Hepatocyte (in vitro differentiated cells): ENCODE data around the gene SPOCD1.

Experiments used
- EZH2 ChIP-seq: fragments of 200-600 bp; sonication (generic); IDR thresholded peaks from 2 replicates; pipeline ENCODE4 v1.6.1; 2016; ENCODE audit warnings: antibody characterized with exemption, mild to moderate bottlenecking, borderline replicate concordance
- TF ChIP-seq, protein P1 (sequence below): fragments of 200-600 bp; sonication (generic); IDR thresholded peaks from 2 replicates; pipeline ENCODE4 v1.5.1; 2016; ENCODE audit warnings: antibody characterized with exemption, mild to moderate bottlenecking; ENCODE audit not compliant: poor library complexity

DNA sequence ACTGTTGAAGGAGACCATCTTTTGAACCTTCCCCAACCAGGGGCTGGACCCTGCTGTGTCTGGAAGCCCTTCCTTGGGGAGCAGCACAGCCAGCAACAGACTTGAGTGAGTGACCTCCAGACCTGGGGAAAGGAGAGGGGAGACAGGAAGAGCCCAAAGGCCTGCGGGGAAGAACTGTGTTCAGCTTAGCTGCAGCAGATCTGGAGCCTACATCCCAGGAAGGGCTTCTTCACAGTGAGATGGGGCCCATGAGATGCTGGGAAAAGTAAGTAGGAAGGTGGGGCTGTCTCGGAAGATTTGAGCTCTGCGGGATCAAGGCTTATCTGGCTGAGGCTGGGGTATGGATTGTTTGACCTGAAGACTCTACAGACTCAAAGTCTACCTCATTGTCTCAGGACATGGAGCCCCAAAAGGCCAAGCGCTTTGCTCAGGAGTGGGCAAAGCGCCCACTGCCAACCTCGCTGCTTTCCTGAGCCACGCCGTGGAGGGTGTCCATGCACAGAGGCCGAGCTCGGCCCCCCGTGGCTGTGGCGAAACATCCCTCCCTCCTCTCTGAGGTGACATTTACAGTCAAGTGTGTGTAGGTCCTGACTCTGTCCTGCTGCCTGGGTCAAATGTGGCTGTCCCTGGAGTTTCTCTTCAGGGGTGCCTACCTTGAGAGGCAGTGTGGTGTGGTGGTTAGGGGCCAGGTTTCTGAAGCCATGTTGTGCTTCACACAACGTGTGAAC, 24.5 kb downstream of the SPOCD1 start:
- TF ChIP-seq, protein P1, sequence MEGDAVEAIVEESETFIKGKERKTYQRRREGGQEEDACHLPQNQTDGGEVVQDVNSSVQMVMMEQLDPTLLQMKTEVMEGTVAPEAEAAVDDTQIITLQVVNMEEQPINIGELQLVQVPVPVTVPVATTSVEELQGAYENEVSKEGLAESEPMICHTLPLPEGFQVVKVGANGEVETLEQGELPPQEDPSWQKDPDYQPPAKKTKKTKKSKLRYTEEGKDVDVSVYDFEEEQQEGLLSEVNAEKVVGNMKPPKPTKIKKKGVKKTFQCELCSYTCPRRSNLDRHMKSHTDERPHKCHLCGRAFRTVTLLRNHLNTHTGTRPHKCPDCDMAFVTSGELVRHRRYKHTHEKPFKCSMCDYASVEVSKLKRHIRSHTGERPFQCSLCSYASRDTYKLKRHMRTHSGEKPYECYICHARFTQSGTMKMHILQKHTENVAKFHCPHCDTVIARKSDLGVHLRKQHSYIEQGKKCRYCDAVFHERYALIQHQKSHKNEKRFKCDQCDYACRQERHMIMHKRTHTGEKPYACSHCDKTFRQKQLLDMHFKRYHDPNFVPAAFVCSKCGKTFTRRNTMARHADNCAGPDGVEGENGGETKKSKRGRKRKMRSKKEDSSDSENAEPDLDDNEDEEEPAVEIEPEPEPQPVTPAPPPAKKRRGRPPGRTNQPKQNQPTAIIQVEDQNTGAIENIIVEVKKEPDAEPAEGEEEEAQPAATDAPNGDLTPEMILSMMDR: no peak
- no peak for TF ChIP-seq EZH2
